OCI-LY1 (cell line): ENCODE results near the gene ASTN1.

ENCODE experiments used
- H2AFZ ChIP-seq: fragments of 200-600 bp; sonication (generic), shearing (Covaris generic); 2 replicates; pipeline ENCODE4 v1.6.0; 2014; ENCODE audit warnings: antibody characterized with exemption, mild to moderate bottlenecking, low read length
- H3F3A ChIP-seq: fragments of 200-600 bp; sonication (generic), shearing (Covaris generic); 2 replicates; pipeline ENCODE4 v1.6.0; 2014; ENCODE audit warnings: mild to moderate bottlenecking, antibody characterized with exemption, low read length, moderate library complexity; ENCODE audit not compliant: insufficient read depth
- H3K27ac ChIP-seq: fragments of 200-600 bp; sonication (generic); 2 replicates; pipeline ENCODE4 v1.5.1; 2014; ENCODE audit warnings: low read length, mixed run types, mild to moderate bottlenecking, low read depth; ENCODE audit not compliant: poor library complexity, severe bottlenecking
- H3K27me3 ChIP-seq: fragments of 200-600 bp; sonication (generic); 2 replicates; pipeline ENCODE4 v1.6.0; 2014; ENCODE audit warnings: antibody characterized with exemption, mild to moderate bottlenecking, low read length, moderate library complexity; ENCODE audit not compliant: insufficient read depth
- H3K36me3 ChIP-seq: fragments of 200-600 bp; sonication (generic); 2 replicates; pipeline ENCODE4 v1.6.1; 2014; ENCODE audit warnings: mild to moderate bottlenecking, antibody characterized with exemption, low read length, moderate library complexity, mixed read lengths; ENCODE audit not compliant: insufficient read depth
- H3K4me1 ChIP-seq: fragments of 200-600 bp; sonication (generic); 2 replicates; pipeline ENCODE4 v1.5.1; 2014; ENCODE audit warnings: mild to moderate bottlenecking, low read length, moderate library complexity; ENCODE audit not compliant: insufficient read depth, severe bottlenecking
- H3K4me2 ChIP-seq: fragments of 200-600 bp; sonication (generic), shearing (Covaris generic); 2 replicates; pipeline ENCODE4 v1.6.1; 2014; ENCODE audit warnings: low read length
- H3K4me3 ChIP-seq: fragments of 200-600 bp; sonication (generic); 2 replicates; pipeline ENCODE4 v1.5.1; 2014; ENCODE audit warnings: low read length, low read depth, mild to moderate bottlenecking, mixed read lengths; ENCODE audit not compliant: poor library complexity, severe bottlenecking
- H3K79me2 ChIP-seq: fragments of 200-600 bp; shearing (Covaris generic); 2 replicates; pipeline ENCODE4 v1.6.1; 2016; ENCODE audit warnings: mixed run types, low read length, mixed read lengths; ENCODE audit not compliant: insufficient read depth
- H3K9ac ChIP-seq: fragments of 200-600 bp; sonication (generic), shearing (Covaris generic); 2 replicates; pipeline ENCODE4 v1.6.1; 2014; ENCODE audit warnings: mild to moderate bottlenecking, low read length, mixed read lengths
- H3K9me2 ChIP-seq: fragments of 200-600 bp; sonication (generic), shearing (Covaris generic); 2 replicates; pipeline ENCODE4 v1.6.1; 2014; ENCODE audit warnings: low read depth, mild to moderate bottlenecking, low read length, mixed read lengths
- H3K9me3 ChIP-seq: fragments of 200-600 bp; shearing (Covaris generic); 2 replicates; pipeline ENCODE4 v1.6.1; 2014; ENCODE audit warnings: low read length, mixed read lengths
- H4K20me1 ChIP-seq: fragments of 200-600 bp; sonication (generic), shearing (Covaris generic); 2 replicates; pipeline ENCODE4 v1.6.0; 2016; ENCODE audit warnings: mild to moderate bottlenecking, low read length; ENCODE audit not compliant: insufficient read depth
- CTCF ChIP-seq: fragments of 200-600 bp; sonication (generic), shearing (Covaris generic); IDR thresholded peaks from 2 replicates; pipeline ENCODE4 v1.5.1; 2017; ENCODE audit warnings: mild to moderate bottlenecking, antibody characterized with exemption, low read length, moderate library complexity, mixed read lengths
- EZH2 ChIP-seq: fragments of 200-600 bp; sonication (generic), shearing (Covaris generic); IDR thresholded peaks from 2 replicates; pipeline ENCODE4 v1.8.0; 2017; ENCODE audit warnings: borderline replicate concordance, mixed run types, mild to moderate bottlenecking, antibody characterized with exemption, low read length, moderate library complexity, mixed read lengths

ASTN1 gene

GRCh38 chr1:176903474-176903873 lies 261.0 kb downstream of the ASTN1 start:
- Histone ChIP-seq H3K36me3 (no peaks in the 10 kb centered on the region), H4K20me1 (no peaks in the 10 kb centered on the region), H3K79me2 (no peaks in the 10 kb centered on the region), H3K4me1 (no peaks in the 10 kb centered on the region), H3K9ac (no peak overlapping the region), H3K27me3 (no peaks in the 10 kb centered on the region; the same call in 1 of the 2 replicates), H3K27ac (no peak overlapping the region), H3K4me3 (no peak overlapping the region), H3F3A (no peaks in the 10 kb centered on the region), H2AFZ (no peak overlapping the region), H3K9me3 (no peaks in the 10 kb centered on the region), H3K4me2 (no peak overlapping the region), H3K9me2 (no peaks in the 10 kb centered on the region)
- TF ChIP-seq EZH2, result no peak
- TF ChIP-seq CTCF, result no peak

GRCh38 chr1:176899321-176899720 lies 265.2 kb downstream of the ASTN1 start:
- no peaks in the 10 kb centered on the region for H3F3A ChIP-seq
- no peaks in the 10 kb centered on the region for H4K20me1 ChIP-seq
- no peaks in the 10 kb centered on the region; the same call in 1 of the 2 replicates for H3K27me3 ChIP-seq
- H3K9me2 ChIP-seq, result no peaks in the 10 kb centered on the region
- no peaks in the 10 kb centered on the region for H3K4me1 ChIP-seq
- TF ChIP-seq CTCF, result no peak
- TF ChIP-seq EZH2, result no peak
- H3K4me3 ChIP-seq, result no peak overlapping the region
- no peak overlapping the region for H3K4me2 ChIP-seq
- no peaks in the 10 kb centered on the region for H3K9me3 ChIP-seq
- H3K9ac ChIP-seq, result no peak overlapping the region
- no peaks in the 10 kb centered on the region for H3K79me2 ChIP-seq
- no peak overlapping the region for H3K27ac ChIP-seq
- H2AFZ ChIP-seq, result no peak overlapping the region
- no peaks in the 10 kb centered on the region for H3K36me3 ChIP-seq

- H3K79me2 ChIP-seq, result no peaks in the 10 kb centered on the region
- no peak overlapping the region for H2AFZ ChIP-seq
- H3K27ac ChIP-seq, result no peak overlapping the region
- H4K20me1 ChIP-seq, result no peaks in the 10 kb centered on the region
- H3F3A ChIP-seq, result no peaks in the 10 kb centered on the region
- H3K4me3 ChIP-seq, result no peak overlapping the region
- no peak overlapping the region for H3K9ac ChIP-seq
- no peaks in the 10 kb centered on the region for H3K4me1 ChIP-seq
- H3K9me3 ChIP-seq, result no peaks in the 10 kb centered on the region
- H3K36me3 ChIP-seq, result no peaks in the 10 kb centered on the region
- H3K27me3 ChIP-seq, result no peaks in the 10 kb centered on the region
- H3K4me2 ChIP-seq, result no peak overlapping the region
- H3K9me2 ChIP-seq, result no peaks in the 10 kb centered on the region
- TF ChIP-seq EZH2 (no peak), CTCF (peak; percentile 81)
Measured at GRCh38 chr1:176897350-176898236, 266.9 kb downstream of the ASTN1 start.
